Measurements from ENCODE around the gene LGI4. TPM values are rescaled to one million over a fixed set of nuclear protein-coding genes. Genes with fewer than 3 reads are reported as not detected.

The LGI4 gene
- polyA plus RNA-seq, 6 donors from 2014 or later, result not detected

DNA sequence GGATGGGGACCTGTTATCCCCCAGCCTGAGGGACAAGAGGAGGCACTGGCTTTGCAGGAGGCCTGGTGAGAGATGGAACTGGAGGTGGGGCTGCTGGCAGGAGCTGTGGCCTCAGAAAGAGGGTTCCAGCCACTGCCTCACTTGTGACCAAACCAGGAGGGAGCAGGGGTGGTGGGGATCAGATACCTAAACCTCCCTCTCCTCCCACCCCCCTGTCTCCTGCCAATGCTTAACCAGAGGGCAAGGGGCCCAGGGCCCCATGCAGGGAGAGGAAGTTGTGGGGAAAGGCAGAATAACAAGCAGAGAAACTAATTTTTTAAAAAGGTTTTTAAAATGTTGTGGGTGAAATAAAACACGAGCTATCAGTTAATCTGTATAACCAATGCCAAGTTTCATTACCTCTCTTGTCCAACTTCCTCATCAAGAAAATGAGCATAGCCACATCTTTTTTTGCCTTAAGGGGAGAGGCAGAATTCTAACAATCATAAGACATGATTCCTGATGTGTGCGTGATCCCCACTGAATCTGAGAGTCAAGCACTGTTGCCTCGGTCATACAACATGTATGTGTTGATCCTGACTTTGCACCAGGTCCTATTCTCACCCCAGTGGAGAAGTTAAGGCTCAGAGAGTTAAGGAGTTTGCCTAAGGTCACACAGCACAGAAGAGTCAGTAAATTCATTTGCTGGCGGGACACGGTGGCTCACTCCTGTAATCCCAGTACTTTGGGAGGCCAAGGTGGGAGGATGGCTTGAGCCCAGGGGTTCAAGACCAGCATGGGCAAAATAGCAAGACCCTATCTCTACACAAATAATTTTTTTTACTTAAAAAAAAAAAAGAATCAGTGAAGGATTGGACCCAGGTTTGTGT is 32.6 kb upstream of the LGI4 start:
- DNase-seq, result peak; percentile 38
- H3K36me3 Mint-ChIP-seq, result peaks cover 28 to 44% of the 10 kb centered on the region in 2 donors
- peaks cover 40 to 62% (median 42%) of the 10 kb centered on the region in 3 donors for H3K4me1 Mint-ChIP-seq
- H3K4me3 Mint-ChIP-seq, result peak overlapping the region in 7 of 8 donors; percentile 38 to 86 (median 59)
- H3K27me3 Mint-ChIP-seq, result no peaks in the 10 kb centered on the region
- peaks cover 0 to 6% (median 0%) of the 10 kb centered on the region in 7 donors for H3K9me3 Mint-ChIP-seq
- H3K27ac Mint-ChIP-seq, result peak overlapping the region; percentile 77 to 95 (median 91)
- peak; percentile 68 to 72 for ATAC-seq (ENCODE audit: low read depth in 2 of 2)

DNA sequence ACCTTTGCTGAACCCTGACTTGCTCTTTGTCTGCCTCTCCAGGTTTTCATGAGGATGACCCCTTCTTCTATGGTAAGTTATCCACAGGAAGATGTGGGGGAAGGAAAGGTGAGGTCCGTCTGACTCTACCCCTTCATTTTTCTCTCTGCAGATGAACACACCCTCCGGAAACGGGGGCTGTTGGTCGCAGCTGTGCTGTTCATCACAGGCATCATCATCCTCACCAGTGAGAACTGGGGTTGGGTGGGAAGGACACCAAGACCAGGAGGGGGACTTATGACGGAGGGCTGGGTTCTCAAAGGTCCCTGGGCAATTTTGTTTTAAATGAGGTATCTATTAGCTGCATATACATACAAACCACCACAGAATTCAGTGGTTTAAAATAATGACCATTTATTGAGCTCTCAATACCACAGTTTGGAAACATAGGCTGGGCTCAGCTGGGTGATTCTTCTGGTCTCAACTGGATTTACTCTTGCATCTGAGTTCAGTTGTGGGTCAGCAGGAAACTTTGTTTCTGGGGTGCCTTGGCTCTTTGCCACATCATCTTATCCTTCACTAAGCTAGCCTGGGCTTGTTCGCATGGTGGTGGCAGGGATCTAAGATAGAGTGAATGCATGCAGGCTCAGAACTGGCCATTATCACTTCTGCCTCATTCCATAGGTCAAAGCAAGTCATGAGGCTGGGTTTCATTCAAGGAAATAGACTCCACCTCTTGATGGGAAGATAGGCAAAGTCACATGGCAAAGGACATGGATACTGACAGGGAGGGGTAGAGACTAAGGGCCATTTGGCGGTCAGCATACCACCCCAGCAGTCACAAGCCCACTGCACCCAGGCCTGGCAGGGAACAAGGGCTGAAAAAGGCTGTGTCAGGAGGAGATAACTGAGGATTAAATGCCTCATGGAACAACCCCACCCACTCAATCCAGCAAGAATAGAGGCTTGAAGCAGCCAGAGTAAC is 31.5 kb upstream of the LGI4 start:
- Mint-ChIP-seq H3K36me3 (peaks cover 37 to 55% of the 10 kb centered on the region in 2 donors), H3K9me3 (peaks cover 0 to 6% (median 3%) of the 10 kb centered on the region in 7 donors), H3K27ac (peak overlapping the region; percentile 81 to 95 (median 91)), H3K27me3 (no peaks in the 10 kb centered on the region), H3K4me1 (peaks cover 36 to 65% (median 40%) of the 10 kb centered on the region in 3 donors), H3K4me3 (peak overlapping the region in 6 of 8 donors; percentile 35 to 86 (median 64))
- no peak for ATAC-seq (ENCODE audit: low read depth in 2 of 2)
- DNase-seq, result no peak

- ATAC-seq (ENCODE audit: low read depth in 2 of 2), result no peak
- H3K27ac Mint-ChIP-seq, result peak overlapping the region in 5 of 6 donors; percentile 49 to 90 (median 90)
- peaks cover 40 to 64% of the 10 kb centered on the region in 2 donors for H3K36me3 Mint-ChIP-seq
- peaks cover 42 to 64% (median 46%) of the 10 kb centered on the region in 3 donors for H3K4me1 Mint-ChIP-seq
- no peaks in the 10 kb centered on the region for H3K27me3 Mint-ChIP-seq
- no peak for DNase-seq
- peaks cover 0 to 6% (median 4%) of the 10 kb centered on the region in 7 donors for H3K9me3 Mint-ChIP-seq
- peak overlapping the region in 4 of 8 donors; percentile 5 to 65 (median 28) for H3K4me3 Mint-ChIP-seq
Observed at GRCh38 chr19:35165200-35166058, 30.6 kb upstream of the LGI4 start.

DNA sequence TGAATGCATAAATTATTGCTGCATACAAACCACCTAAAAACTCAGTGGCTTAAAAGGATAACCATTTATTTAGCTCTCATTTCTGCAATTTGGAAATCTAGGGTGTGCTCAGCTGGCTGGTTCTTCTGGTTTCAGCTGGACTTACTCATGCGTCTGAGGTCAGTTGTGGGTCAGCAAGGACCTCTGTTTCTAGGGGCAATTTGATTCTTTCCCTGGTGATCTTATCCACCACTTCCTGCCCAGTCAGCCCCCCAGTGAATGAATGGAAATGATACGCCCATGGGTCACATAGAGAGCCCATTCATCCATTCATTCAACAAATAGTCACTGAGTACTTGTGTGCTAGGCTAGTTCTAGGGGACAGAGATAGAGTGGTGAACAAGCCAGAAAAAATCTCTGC is 29.6 kb upstream of the LGI4 start:
- ATAC-seq (ENCODE audit: low read depth in 2 of 2) (no peak), DNase-seq (no peak)
- Mint-ChIP-seq H3K4me3 (no peak overlapping the region), H3K9me3 (peaks cover 0 to 6% (median 4%) of the 10 kb centered on the region in 7 donors), H3K36me3 (peaks cover 36 to 67% of the 10 kb centered on the region in 2 donors), H3K4me1 (peaks cover 43 to 63% (median 46%) of the 10 kb centered on the region in 3 donors), H3K27me3 (no peaks in the 10 kb centered on the region), H3K27ac (peak overlapping the region in 3 of 6 donors; percentile 47 to 89 (median 49))

- Mint-ChIP-seq H3K36me3 (peaks cover 47 to 72% of the 10 kb centered on the region in 2 donors), H3K9me3 (peaks cover 0 to 6% (median 4%) of the 10 kb centered on the region in 7 donors), H3K27me3 (no peaks in the 10 kb centered on the region), H3K27ac (peak overlapping the region in 5 of 6 donors; percentile 47 to 91 (median 73)), H3K4me1 (peaks cover 43 to 56% (median 48%) of the 10 kb centered on the region in 3 donors), H3K4me3 (peak overlapping the region in 2 of 8 donors; percentile 33 to 56)
- DNase-seq (no peak), ATAC-seq (ENCODE audit: low read depth in 2 of 2) (no peak)
Observed at GRCh38 chr19:35162471-35163326, 27.8 kb upstream of the LGI4 start.

- H3K4me3 Mint-ChIP-seq, result peak overlapping the region in 1 of 8 donors; percentile 33
- H3K27ac Mint-ChIP-seq, result peak overlapping the region in 3 of 6 donors; percentile 30 to 67 (median 66)
- H3K27me3 Mint-ChIP-seq, result no peaks in the 10 kb centered on the region
- peaks cover 0 to 5% (median 3%) of the 10 kb centered on the region in 7 donors for H3K9me3 Mint-ChIP-seq
- ATAC-seq (ENCODE audit: low read depth in 2 of 2) (no peak), DNase-seq (no peak)
- H3K4me1 Mint-ChIP-seq, result peaks cover 34 to 48% (median 45%) of the 10 kb centered on the region in 3 donors
- peaks cover 44 to 75% of the 10 kb centered on the region in 2 donors for H3K36me3 Mint-ChIP-seq
Observed at GRCh38 chr19:35161434-35161743, 26.5 kb upstream of the LGI4 start.

GRCh38 chr19:35160629-35161433 is 26.0 kb upstream of the LGI4 start:
- Mint-ChIP-seq H3K4me1 (peaks cover 37 to 48% (median 45%) of the 10 kb centered on the region in 3 donors), H3K4me3 (peak overlapping the region in 1 of 8 donors; percentile 52), H3K27me3 (no peaks in the 10 kb centered on the region), H3K27ac (peak overlapping the region in 4 of 6 donors; percentile 66 to 77 (median 70)), H3K9me3 (peaks cover 0 to 5% (median 2%) of the 10 kb centered on the region in 7 donors), H3K36me3 (peaks cover 39 to 74% of the 10 kb centered on the region in 2 donors)
- no peak for ATAC-seq (ENCODE audit: low read depth in 2 of 2)
- DNase-seq, result no peak

DNA sequence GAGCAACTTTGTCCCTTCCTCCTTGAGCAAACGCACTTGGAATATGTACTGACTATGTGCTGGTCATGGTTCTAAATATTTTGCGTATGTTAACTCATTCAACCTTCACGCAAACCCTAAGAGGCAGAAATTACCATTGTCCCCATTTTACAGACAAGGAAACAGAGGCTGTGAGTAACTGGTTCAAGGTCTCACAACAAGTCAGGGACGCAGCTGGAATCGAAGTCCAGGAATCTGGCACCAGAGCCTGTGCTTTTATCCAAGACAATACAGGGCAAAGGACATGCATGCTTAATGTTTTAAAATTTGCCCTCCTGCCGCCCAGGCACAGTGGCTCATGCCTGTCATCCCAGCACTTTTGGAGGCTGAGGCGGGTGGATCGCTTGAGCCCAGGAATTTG is 24.7 kb upstream of the LGI4 start:
- Mint-ChIP-seq H3K9me3 (peaks cover 0 to 5% (median 0%) of the 10 kb centered on the region in 7 donors), H3K27me3 (no peaks in the 10 kb centered on the region), H3K36me3 (peaks cover 33 to 72% of the 10 kb centered on the region in 2 donors), H3K4me1 (peaks cover 41 to 54% (median 51%) of the 10 kb centered on the region in 3 donors), H3K4me3 (no peak overlapping the region), H3K27ac (peak overlapping the region in 1 of 6 donors; percentile 28)
- DNase-seq (no peak), ATAC-seq (ENCODE audit: low read depth in 2 of 2) (no peak)

DNA sequence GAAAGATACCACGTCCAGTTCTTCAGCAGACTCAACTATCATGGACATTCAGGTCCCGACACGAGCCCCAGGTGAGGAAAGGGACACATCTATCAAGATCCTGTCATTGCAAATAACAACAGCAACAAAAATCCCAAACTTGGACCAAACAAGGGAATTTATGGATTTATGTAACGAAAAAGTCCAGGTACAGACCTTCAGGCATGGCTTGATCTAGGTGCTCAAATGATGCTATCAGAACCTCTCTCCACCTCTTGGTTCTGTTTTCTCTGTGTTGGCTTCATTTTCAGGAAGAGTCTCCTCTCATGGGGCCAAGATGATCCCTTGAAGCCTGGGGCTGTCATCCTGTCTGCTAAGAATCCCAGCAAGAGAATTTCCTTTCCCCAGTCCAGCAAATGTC is 22.6 kb upstream of the LGI4 start:
- no peak for DNase-seq

DNA sequence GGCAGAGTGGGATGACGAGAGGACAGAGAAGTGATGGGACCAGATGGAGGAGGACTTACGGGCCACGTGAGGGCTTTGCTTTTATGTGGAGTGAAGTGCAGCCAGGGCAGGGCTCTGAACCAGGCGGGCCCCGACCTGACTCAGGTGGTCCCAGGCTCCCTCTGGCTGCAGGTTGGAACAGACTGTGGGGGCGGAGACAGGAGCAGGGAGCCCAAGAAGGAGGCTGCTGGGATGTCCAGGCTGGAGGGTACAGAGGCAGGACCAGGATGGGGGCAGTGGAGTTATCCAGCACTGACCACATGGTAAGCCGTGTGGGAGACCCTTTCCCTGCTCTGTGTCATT is 21.8 kb upstream of the LGI4 start:
- peak overlapping the region; percentile 91 to 100 (median 100) for H3K4me3 Mint-ChIP-seq
- ATAC-seq (ENCODE audit: low read depth in 2 of 2), result no peak
- H3K27ac Mint-ChIP-seq, result peak overlapping the region in 5 of 6 donors; percentile 30 to 98 (median 75)
- H3K27me3 Mint-ChIP-seq, result no peaks in the 10 kb centered on the region
- H3K36me3 Mint-ChIP-seq, result peaks cover 20 to 46% of the 10 kb centered on the region in 2 donors
- peaks cover 47 to 62% (median 60%) of the 10 kb centered on the region in 3 donors for H3K4me1 Mint-ChIP-seq
- no peak for DNase-seq
- peaks cover 0 to 3% (median 0%) of the 10 kb centered on the region in 7 donors for H3K9me3 Mint-ChIP-seq

More for the DNA sequence above, 22.6 kb upstream of the LGI4 start:
- ATAC-seq (ENCODE audit: low read depth in 2 of 2), result no peak
- H3K27ac Mint-ChIP-seq, result peak overlapping the region in 3 of 6 donors; percentile 61 to 72 (median 63)
- peaks cover 26 to 54% of the 10 kb centered on the region in 2 donors for H3K36me3 Mint-ChIP-seq
- H3K9me3 Mint-ChIP-seq, result peaks cover 0 to 4% (median 0%) of the 10 kb centered on the region in 7 donors
- H3K27me3 Mint-ChIP-seq, result no peaks in the 10 kb centered on the region
- H3K4me1 Mint-ChIP-seq, result peaks cover 46 to 61% (median 54%) of the 10 kb centered on the region in 3 donors
- H3K4me3 Mint-ChIP-seq, result peak overlapping the region in 3 of 8 donors; percentile 5 to 95 (median 41)

Measured in naive B cell (primary cell).